Measurements from ENCODE around the gene IMPDH2. TPM values are rescaled to one million over a fixed set of nuclear protein-coding genes. Genes with fewer than 3 reads are reported as not detected.

The IMPDH2 gene
- total RNA-seq, 2 experiments from 2014 or later = 131 to 133 TPM

DNA sequence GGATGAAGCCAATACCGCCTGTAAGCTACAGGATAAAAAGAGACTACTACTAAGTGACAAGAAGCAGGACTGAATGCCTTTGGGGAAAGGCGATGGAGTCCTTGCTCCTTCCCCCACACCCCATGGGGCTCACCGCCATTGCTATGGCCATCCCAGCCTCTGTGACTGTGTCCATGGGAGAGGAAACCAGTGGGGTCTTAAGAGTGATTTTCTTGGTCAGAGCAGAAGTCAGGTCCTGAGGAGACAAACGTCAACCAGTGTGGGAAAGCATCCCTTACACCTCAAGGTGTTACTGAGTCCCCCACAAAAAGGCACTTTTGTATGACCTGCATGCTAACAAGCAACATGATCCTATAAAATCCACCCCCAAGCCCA lies 913 bp downstream of the IMPDH2 start:
- ChIA-PET POLR2A (interaction anchor here (1.2 to 3.0 kb wide), 6 partner anchors 9 to 65 kb away, joined by 3 to 55 read pairs (median 22); partner anchors contain the start of genes DALRD3, QRICH1 and WDR6), CTCF (interaction anchor here (0.9 to 2.2 kb wide), 3 partner anchors 15 to 40 kb away, joined by 3 to 13 read pairs (median 12); partner anchors contain the start of gene WDR6)
- Mint-ChIP-seq H3K4me1 (peaks cover 56% of the 10 kb centered on the region), H3K27ac (peak overlapping the region; percentile 86), H3K36me3 (ENCODE audit: low read depth) (peaks cover 80% of the 10 kb centered on the region), H3K4me3 (peak overlapping the region; percentile 84), H3K27me3 (no peaks in the 10 kb centered on the region), H3K9me3 (no peaks in the 10 kb centered on the region)
- DNase-seq = no peak

DNA sequence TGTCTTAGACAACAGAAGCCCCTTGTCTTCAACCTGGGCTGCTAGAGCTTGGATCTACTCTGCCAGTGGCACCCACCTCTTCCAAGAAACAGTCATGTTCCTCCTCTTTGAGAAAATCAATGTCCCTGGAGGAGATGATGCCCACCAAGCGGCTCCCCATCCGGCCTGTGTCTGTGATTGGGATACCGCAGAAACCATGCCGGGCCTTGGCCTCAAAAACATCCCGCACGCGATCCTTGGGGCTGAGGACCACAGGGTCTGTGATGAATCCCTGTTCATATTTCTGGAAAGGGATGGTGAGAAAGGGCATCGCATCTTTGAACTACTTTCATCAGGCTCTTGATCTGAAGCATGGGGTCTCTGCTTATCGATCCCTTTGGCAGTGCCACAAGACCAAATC lies 1.6 kb downstream of the IMPDH2 start:
- H3K4me3 Mint-ChIP-seq = peak overlapping the region; percentile 84
- H3K9me3 Mint-ChIP-seq = no peaks in the 10 kb centered on the region

DNA sequence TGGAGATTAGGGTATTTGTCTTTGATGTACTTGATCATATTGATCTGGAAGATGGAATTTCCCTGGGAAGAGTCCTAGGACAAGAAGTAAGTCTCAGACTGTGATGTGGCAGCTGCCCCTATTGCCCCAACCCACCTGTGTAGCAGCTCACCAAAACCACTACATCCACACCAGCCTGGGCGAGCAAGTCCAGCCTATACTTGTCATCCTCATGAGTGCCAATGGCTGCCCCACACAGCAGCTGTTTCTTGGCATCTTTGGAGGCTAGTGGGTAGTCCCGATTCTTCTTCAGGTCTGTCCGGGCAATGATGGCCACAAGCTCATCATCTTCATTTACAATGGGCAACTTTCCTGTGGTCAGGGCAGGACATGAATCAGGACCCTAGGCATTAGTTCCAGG lies 2.7 kb downstream of the IMPDH2 start:
- CTCF ChIA-PET = interaction anchor here (0.9 to 1.3 kb wide), 2 partner anchors 9 to 20 kb away, joined by 3 read pairs; partner anchors contain the start of gene WDR6
- Mint-ChIP-seq H3K4me1 (peaks cover 65% of the 10 kb centered on the region), H3K9me3 (no peaks in the 10 kb centered on the region), H3K27ac (peak overlapping the region; percentile 26), H3K36me3 (ENCODE audit: low read depth) (peaks cover 69% of the 10 kb centered on the region), H3K27me3 (no peaks in the 10 kb centered on the region), H3K4me3 (no peak overlapping the region)
- no peak for DNase-seq
- POLR2A ChIA-PET = interaction anchor here (0.7 to 15.9 kb wide), 3 partner anchors 9 to 38 kb away, joined by 4 to 309 read pairs (median 190); partner anchors contain the start of genes DALRD3, P4HTM and WDR6

More for the DNA sequence above, 1.6 kb downstream of the IMPDH2 start:
- Mint-ChIP-seq H3K36me3 (ENCODE audit: low read depth) (peaks cover 79% of the 10 kb centered on the region), H3K4me1 (peaks cover 62% of the 10 kb centered on the region), H3K27ac (peak overlapping the region; percentile 86), H3K27me3 (no peaks in the 10 kb centered on the region)
- no peak for DNase-seq
- ChIA-PET POLR2A (interaction anchor here (2.3 to 12.4 kb wide), 4 partner anchors 9 to 66 kb away, joined by 35 to 309 read pairs (median 45); partner anchors contain the start of genes DALRD3, QRICH1 and WDR6), CTCF (interaction anchor here (2.2 kb wide), 1 partner anchor 40 kb away, joined by 12 read pairs; no protein-coding TSS in a partner anchor)

DNA sequence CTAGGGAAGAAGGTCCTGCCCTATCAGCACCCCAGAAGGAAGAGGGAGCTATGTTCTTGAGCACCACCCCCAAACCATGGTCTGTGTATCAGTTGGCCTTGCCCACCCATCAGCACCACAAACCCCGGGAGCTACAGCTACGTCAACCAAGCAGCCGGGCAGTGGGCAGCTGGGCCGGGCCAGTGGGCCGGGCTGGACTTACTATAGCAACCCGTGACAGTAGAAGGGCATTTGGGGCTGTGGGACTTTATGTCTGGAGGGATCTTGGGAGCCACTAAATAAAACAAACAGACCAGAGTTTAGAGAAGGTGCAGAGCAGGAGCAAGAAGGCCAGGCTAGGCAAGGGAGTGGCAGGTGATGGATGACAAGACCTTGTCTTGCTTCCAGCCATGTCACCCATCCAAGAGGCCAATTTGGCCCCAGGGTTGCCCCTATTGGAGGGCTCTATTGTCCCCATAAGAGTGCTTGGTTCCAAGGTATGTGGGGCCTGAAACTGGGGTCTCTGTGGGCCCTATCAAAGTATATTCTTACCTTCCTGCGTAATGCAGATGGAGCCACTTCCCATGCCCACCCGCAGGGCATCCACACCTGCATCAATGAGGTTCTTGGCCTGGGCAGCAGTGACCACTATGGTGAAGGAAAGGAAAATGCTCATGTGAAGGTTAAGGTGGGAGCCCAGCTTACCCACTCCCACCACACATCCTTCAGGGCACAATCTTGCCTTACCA lies 3.2 kb downstream of the IMPDH2 start:
- H3K36me3 Mint-ChIP-seq (ENCODE audit: low read depth) = peaks cover 67% of the 10 kb centered on the region
- no peak overlapping the region for H3K4me3 Mint-ChIP-seq
- H3K27ac Mint-ChIP-seq = peak overlapping the region; percentile 26
- POLR2A ChIA-PET = interaction anchor here (0.7 to 15.9 kb wide), 4 partner anchors 8 to 68 kb away, joined by 4 to 309 read pairs (median 97); partner anchors contain the start of genes DALRD3, P4HTM, QRICH1 and WDR6
- H3K4me1 Mint-ChIP-seq = peaks cover 67% of the 10 kb centered on the region
- DNase-seq = no peak
- H3K27me3 Mint-ChIP-seq = no peaks in the 10 kb centered on the region
- no peaks in the 10 kb centered on the region for H3K9me3 Mint-ChIP-seq
- CTCF ChIA-PET = interaction anchor here (0.9 to 1.3 kb wide), 2 partner anchors 8 to 19 kb away, joined by 3 read pairs; partner anchors contain the start of gene WDR6

- DNase-seq = no peak
- POLR2A ChIA-PET = interaction anchor here (0.9 to 15.9 kb wide), 4 partner anchors 18 to 69 kb away, joined by 4 to 309 read pairs (median 144); partner anchors contain the start of genes P4HTM, QRICH1 and WDR6
- Mint-ChIP-seq H3K27ac (no peak overlapping the region), H3K27me3 (no peaks in the 10 kb centered on the region), H3K9me3 (no peaks in the 10 kb centered on the region), H3K4me1 (peaks cover 67% of the 10 kb centered on the region), H3K4me3 (no peak overlapping the region), H3K36me3 (ENCODE audit: low read depth) (peaks cover 66% of the 10 kb centered on the region)
- CTCF ChIA-PET = interaction anchor here (8.4 kb wide), 1 partner anchor 17 kb away, joined by 117 read pairs; the partner anchor contains the start of gene WDR6
Measured at GRCh38 chr3:49025005-49025792, 4.0 kb downstream of the IMPDH2 start.

DNA sequence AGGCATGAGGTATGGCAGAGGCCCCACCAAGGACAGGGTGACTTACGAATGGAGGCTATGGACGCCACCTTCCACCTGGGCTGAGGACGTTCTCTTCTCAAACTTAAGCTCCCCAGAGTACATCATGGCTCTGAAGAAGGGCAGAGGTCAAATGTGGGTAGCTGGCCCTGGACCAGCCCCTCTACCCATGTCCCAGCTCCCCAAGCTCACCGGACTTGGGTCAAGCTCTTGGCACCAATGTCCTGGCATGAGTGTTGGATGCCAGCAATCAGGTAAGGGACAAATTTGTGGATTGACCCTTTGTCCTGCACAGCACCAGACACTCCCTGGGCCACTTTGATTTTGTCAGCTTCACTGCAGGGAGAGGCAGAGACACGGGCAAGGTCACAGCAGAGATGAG lies 4.7 kb downstream of the IMPDH2 start:
- no peak for DNase-seq
- H3K27ac Mint-ChIP-seq = no peak overlapping the region
- H3K4me1 Mint-ChIP-seq = peaks cover 71% of the 10 kb centered on the region
- no peak overlapping the region for H3K4me3 Mint-ChIP-seq
- ChIA-PET POLR2A (interaction anchor here (0.5 to 15.9 kb wide), 5 partner anchors 10 to 69 kb away, joined by 3 to 309 read pairs (median 99); partner anchors contain the start of genes P4HTM, QRICH1 and WDR6), CTCF (interaction anchor here (3.3 to 9.4 kb wide), 3 partner anchors 16 to 68 kb away, joined by 28 to 117 read pairs (median 95); partner anchors contain the start of genes P4HTM, QRICH1 and WDR6)
- no peaks in the 10 kb centered on the region for H3K9me3 Mint-ChIP-seq
- no peaks in the 10 kb centered on the region for H3K27me3 Mint-ChIP-seq
- peaks cover 67% of the 10 kb centered on the region for H3K36me3 Mint-ChIP-seq (ENCODE audit: low read depth)

- no peak for DNase-seq
- H3K27me3 Mint-ChIP-seq = no peaks in the 10 kb centered on the region
- ChIA-PET POLR2A (interaction anchor here (0.9 to 15.9 kb wide), 4 partner anchors 10 to 70 kb away, joined by 3 to 309 read pairs (median 144); partner anchors contain the start of genes P4HTM, QRICH1 and WDR6), CTCF (interaction anchor here (3.3 to 9.4 kb wide), 3 partner anchors 16 to 69 kb away, joined by 28 to 117 read pairs (median 95); partner anchors contain the start of genes P4HTM, QRICH1 and WDR6)
- peak overlapping the region; percentile 54 for H3K27ac Mint-ChIP-seq
- H3K9me3 Mint-ChIP-seq = no peaks in the 10 kb centered on the region
- H3K36me3 Mint-ChIP-seq (ENCODE audit: low read depth) = peaks cover 63% of the 10 kb centered on the region
- peak overlapping the region; percentile 98 for H3K4me3 Mint-ChIP-seq
- H3K4me1 Mint-ChIP-seq = peaks cover 72% of the 10 kb centered on the region
Measured at GRCh38 chr3:49023775-49024174, 5.4 kb downstream of the IMPDH2 start.

DNA sequence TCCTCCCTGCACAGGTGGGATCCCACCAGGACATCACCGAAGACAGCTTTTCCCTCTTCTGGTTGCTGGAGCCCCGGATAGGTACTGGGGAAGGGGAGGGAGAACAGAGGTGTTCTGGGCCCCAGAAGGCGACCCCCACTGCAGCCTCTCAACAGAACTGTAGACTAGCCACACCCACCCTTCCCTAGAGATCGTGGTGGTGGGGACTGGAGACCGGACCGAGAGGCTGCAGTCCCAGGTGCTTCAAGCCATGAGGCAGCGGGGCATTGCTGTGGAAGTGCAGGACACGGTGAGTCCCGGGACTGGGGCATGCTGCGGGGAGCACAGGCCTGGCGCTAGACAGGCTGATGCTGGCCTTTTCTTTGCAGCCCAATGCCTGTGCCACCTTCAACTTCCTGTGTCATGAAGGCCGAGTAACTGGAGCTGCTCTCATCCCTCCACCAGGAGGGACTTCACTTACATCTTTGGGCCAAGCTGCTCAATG lies 6.5 kb downstream of the IMPDH2 start:
- no peak for DNase-seq
- Mint-ChIP-seq H3K4me3 (peak overlapping the region; percentile 98), H3K4me1 (peaks cover 65% of the 10 kb centered on the region), H3K36me3 (ENCODE audit: low read depth) (peaks cover 56% of the 10 kb centered on the region), H3K27ac (peak overlapping the region; percentile 98), H3K27me3 (no peaks in the 10 kb centered on the region), H3K9me3 (no peaks in the 10 kb centered on the region)
- ChIA-PET POLR2A (interaction anchor here (1.0 to 15.9 kb wide), 20 partner anchors 9 to 583 kb away, joined by 3 to 309 read pairs (median 9); partner anchors contain the start of genes ARIH2, CCDC51, DAG1 and IP6K2), CTCF (interaction anchor here (0.9 to 9.4 kb wide), 10 partner anchors 9 to 448 kb away, joined by 3 to 117 read pairs (median 6); partner anchors contain the start of genes ARIH2, DAG1, P4HTM and QRICH1)

DNA sequence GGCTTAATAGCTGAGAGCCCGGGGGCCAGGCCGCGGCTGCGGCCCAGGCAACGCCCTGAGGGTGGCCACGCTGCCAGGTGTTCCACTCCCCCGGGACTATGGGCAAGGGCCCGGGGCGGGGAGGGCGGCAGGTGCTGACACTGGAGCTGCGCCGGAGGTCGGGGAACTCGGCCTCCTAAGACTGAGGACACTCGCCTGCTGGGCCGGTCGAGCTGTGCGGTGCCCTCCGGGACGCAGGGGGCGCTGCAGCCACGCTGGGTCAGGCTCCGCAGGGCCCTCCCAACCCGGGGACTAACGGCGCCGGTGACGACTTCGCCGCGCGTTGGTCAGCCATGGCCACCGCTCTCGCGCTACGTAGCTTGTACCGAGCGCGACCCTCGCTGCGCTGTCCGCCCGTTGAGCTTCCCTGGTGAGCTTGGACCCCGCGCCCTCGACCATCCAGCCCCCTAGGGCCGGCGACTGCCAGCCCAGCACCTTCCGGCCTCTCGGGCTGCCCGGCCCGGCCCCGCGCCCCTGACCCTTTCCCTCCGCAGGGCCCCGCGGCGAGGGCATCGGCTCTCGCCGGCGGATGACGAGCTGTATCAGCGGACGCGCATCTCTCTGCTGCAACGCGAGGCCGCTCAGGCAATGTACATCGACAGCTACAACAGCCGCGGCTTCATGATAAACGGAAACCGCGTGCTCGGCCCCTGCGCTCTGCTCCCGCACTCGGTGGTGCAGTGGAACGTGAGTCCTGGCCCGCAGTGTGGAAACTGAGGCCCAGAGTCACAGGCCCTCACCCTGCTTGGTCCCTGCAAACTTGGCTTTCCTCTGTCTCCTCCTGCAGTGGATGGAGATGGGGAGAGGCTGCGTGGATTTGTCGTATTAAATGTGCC lies 7.1 kb downstream of the IMPDH2 start, which contains the start of gene NDUFAF3:
Gene NDUFAF3, plus strand, starts transcription at position 309 of the 875 bp plus-strand sequence. Its CDS starts 24 bp downstream, at position 333.
- H3K4me1 Mint-ChIP-seq = peaks cover 67% of the 10 kb centered on the region
- POLR2A ChIA-PET = interaction anchor here (0.7 to 15.9 kb wide), 37 partner anchors 6 to 586 kb away, joined by 3 to 309 read pairs (median 7); partner anchors contain the start of genes ARIH2, CCDC51, DAG1 and IMPDH2
- peak; percentile 93 for DNase-seq
- H3K4me3 Mint-ChIP-seq = peak within 1 kb of the TSS; percentile 98
- CTCF ChIA-PET = interaction anchor here (0.6 to 9.4 kb wide), 18 partner anchors 9 to 1208 kb away, joined by 3 to 117 read pairs (median 4); partner anchors contain the start of genes ARIH2, DAG1, P4HTM and QRICH1
- no peaks in the 10 kb centered on the region for H3K9me3 Mint-ChIP-seq
- peak within 1 kb of the TSS; percentile 98 for H3K27ac Mint-ChIP-seq
- no peaks in the 10 kb centered on the region for H3K27me3 Mint-ChIP-seq
- peaks cover 51% of the 10 kb centered on the region for H3K36me3 Mint-ChIP-seq (ENCODE audit: low read depth)

DNA sequence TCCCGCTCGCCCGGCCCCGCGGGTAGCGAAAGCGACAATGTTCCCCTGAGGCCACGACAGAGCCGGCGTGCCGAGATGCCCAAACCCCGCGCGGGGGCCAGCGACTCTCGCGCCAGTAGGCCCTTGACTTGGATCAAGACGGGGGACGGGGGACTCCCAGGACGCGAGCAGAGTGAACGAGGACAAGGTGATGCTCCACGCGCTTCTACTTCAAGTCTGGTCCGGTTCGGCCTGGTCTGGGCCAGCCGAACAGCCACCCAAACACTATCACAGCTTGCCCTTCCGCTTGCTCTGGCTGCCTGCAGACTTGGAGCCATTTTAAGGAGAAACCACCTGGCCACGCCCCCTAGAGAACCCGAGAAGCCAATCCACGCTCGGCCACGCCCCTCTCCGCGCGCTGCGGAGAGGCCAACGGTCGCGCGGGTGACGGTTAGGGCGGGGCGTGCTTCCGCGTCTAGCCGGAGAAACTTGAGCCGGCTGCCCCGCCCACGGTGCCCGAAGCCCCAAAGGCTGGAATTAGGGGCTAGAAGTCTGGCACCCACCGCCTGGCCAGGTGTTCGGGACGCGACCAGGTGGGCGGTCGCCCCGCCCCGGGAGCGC lies 7.9 kb downstream of the IMPDH2 start:
- ChIA-PET CTCF (interaction anchor here (0.6 to 9.4 kb wide), 16 partner anchors 8 to 1207 kb away, joined by 3 to 117 read pairs (median 4); partner anchors contain the start of genes ARIH2, IMPDH2, P4HTM and QRICH1), POLR2A (interaction anchor here (0.6 to 15.9 kb wide), 37 partner anchors 7 to 585 kb away, joined by 3 to 309 read pairs (median 7); partner anchors contain the start of genes ARIH2, CCDC51, CELSR3 and DAG1)
- peak; percentile 99 for DNase-seq
- Mint-ChIP-seq H3K9me3 (no peaks in the 10 kb centered on the region), H3K36me3 (ENCODE audit: low read depth) (peaks cover 44% of the 10 kb centered on the region), H3K4me1 (peaks cover 61% of the 10 kb centered on the region), H3K27ac (peak overlapping the region; percentile 98), H3K27me3 (no peaks in the 10 kb centered on the region), H3K4me3 (peak overlapping the region; percentile 98)

All from activated CD4-positive, alpha-beta memory T cell treated with anti-CD3 and anti-CD28 coated beads, Interleukin-2, amount 10 ng/mL, durations not matched to agents 7 days and 5 days (primary cell).